AG20443 (cell line): Measurements from ENCODE around the gene HLTF.
"Not testable (repeated sequence)": the region's sequence is repeated elsewhere in the genome, so short reads cannot be mapped to it uniquely, and the experiment has no call there.

Experiments used
- DNase-seq: peaks from one replicate; pipeline ENCODE4 v3.0.0; 2012; ENCODE audit warnings: low spot score, mixed read lengths

The HLTF gene, protein sequence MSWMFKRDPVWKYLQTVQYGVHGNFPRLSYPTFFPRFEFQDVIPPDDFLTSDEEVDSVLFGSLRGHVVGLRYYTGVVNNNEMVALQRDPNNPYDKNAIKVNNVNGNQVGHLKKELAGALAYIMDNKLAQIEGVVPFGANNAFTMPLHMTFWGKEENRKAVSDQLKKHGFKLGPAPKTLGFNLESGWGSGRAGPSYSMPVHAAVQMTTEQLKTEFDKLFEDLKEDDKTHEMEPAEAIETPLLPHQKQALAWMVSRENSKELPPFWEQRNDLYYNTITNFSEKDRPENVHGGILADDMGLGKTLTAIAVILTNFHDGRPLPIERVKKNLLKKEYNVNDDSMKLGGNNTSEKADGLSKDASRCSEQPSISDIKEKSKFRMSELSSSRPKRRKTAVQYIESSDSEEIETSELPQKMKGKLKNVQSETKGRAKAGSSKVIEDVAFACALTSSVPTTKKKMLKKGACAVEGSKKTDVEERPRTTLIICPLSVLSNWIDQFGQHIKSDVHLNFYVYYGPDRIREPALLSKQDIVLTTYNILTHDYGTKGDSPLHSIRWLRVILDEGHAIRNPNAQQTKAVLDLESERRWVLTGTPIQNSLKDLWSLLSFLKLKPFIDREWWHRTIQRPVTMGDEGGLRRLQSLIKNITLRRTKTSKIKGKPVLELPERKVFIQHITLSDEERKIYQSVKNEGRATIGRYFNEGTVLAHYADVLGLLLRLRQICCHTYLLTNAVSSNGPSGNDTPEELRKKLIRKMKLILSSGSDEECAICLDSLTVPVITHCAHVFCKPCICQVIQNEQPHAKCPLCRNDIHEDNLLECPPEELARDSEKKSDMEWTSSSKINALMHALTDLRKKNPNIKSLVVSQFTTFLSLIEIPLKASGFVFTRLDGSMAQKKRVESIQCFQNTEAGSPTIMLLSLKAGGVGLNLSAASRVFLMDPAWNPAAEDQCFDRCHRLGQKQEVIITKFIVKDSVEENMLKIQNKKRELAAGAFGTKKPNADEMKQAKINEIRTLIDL

DNA sequence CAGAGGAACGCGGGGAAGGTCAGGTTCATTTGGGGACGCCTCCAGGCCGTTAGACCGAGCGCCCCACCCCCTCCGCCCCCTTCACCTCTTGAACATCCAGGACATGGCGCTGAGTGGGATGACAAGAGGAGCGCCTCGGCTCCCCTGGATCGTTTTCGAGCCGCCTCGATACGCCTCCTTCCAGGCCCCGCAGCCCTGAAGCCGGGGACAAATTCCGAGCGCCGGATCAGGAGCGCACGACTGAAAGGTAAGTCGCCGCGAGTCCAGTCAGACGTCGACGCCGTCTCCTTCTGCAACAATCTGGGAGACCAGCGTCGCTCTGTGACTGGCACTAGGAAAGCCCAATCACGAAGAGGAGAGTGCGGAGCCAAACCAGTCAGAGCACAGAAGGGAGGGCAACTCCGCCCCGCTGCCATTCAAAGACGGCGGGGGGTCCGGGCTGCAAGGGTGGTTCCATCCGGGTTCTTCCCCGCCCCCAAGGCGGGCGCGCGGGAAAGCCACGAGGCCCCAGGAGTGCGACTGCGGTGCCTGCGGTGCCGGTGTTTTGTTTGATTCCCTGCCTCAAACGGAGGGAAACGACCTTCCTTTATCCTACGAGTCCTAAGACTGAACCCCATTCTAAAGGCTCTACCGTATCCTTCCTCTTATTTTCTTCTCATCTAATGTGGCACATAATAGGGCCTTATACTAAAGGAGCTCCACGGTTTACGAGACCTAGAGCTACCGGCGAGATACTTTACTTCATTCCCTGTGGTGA lies at the start of gene HLTF:
Gene HLTF (minus strand): TSS at position 302 of the 757 bp plus-strand sequence. CDS start 197 bp downstream, at position 105.
- DNase-seq: peak; percentile 98

DNA sequence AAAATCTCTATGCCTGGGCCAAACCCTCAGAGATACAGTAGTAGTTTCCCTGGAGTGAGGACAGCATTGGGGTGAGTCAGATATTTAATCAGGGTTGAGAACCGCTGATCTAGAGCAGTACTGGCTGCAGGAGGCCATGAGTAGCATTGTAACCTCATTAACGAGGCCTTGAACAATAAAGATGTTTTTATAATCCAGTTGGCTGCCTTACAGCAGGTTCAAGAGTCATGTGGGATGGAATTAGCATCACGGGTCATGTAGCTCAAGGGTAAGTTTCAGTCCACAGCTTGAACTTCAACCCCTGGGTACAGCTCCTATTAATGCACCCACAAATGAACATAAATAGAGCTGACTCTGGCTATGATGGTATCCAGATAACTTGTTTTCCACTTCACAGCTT lies 48.2 kb upstream of the HLTF start:
- peak; percentile 27 for DNase-seq

DNA sequence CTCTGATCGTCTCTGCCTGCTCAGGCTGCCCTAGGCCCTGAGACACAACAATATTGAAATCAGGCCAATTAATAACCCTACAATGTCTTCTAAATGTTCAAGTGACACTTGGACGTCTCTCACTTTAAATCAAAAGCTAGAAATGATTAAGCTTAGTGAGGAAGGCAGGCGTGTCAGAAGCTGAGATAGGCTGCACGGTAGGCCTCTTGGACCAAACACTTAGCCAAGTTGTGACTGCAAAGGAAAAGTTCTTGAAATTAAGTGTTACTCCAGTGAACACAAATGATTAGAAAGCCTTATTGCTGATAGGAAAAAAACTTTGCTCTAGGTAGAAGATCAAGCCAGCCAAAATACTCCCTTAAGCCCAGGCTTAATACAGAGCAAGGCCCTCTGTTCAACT lies 45.3 kb upstream of the HLTF start:
- DNase-seq: no peak

DNA sequence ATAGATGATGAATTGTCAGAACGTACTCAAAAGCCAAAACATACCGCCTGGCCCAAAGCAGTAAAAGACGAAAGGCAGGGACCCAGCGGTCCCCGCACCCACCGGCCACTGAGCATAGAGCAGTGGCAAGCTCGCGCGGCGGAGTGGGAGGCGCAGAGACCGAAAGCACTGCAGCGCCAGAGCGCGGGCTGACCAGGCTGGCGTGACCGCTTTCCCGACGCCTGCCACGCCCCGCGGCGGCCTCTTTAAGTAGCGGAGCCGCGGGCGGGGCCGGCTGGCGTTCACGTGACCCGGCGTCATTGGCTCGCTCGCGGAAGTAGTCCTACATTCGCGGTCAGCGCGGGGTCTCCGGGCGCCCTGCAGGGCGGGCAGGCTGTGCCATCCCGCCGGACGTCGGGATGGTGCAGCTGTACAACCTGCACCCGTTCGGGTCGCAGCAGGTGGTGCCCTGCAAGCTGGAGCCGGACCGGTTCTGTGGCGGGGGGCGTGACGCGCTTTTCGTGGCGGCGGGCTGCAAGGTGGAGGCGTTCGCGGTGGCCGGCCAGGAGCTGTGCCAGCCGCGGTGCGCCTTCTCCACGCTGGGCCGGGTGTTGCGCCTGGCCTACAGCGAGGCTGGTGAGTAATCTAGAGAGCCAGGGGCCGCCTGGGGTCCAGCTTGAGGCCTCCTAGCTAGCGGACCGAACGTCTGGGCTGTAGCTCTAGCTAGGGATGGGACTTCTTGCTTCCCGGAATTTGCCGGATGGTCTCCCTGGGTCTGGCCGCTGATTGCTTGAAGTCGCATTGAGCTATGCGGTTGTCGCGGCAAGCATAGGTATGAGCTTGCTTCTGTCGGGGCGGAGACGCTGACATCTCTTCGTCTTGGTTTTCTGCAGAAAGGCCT lies 43.2 kb upstream of the HLTF start, which contains the start of gene HPS3:
Gene HPS3 (plus strand): TSS at position 313 of the 880 bp plus-strand sequence. CDS start 86 bp downstream, at position 399.
- peak; percentile 97 for DNase-seq

DNA sequence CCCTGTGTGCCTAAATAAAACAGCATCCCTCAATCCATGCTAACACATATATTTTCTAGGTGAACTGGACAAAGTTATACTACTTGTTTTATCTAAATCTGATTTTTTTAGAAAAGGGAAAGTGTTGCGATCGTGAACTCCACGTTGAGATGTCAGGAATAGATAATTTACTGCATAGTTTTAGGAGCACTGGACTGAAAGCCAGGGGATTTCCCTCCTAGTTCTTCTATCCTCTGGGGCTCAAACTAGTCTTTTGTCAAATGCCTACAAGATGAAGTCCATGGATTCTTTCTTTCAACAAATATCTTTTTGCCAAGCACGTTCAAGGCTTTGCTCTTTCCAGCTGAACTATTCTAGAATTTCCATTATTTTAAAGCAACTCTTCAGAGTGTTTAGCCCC lies 42.5 kb upstream of the HLTF start:
- DNase-seq: no peak

DNA sequence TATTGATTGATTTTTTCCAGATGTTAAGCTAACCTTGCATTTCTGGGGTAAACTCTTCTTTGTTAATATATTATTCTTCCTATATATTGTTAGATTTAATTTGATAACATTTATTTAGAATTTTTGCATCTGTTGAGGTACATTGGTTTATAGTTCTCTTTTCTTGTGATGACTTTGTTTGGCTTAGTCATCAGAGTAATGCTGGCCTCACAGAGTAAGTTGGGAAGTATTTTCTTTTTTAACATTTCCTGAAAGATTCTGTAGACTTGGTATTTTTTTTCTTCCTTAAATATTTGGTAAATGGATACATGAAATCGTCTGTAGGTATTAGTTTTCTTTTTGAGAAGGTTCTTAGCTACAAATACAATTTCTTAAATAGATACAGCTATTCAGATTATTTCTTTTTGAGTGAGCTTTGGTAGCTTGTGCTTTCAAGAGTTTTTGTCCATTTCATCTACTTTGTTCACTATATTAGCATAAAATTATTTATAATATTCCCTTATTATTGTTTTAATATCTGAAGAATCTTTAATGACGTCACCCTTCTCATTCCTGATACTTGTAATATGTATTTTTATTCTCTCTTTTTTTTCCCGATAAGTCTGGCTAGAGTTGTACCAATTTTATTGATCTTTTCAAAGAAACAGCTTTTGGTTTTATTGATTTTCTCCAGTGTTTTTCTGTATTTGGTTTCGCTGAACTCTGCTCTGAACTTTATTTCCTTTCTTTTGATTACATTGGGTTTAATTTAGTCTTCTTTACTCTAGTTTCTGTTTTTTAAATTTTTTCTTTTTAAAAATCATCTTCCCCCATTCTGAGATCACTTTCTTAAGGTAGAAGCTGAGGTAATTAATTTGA lies 36.6 kb upstream of the HLTF start:
- DNase-seq: no peak

DNA sequence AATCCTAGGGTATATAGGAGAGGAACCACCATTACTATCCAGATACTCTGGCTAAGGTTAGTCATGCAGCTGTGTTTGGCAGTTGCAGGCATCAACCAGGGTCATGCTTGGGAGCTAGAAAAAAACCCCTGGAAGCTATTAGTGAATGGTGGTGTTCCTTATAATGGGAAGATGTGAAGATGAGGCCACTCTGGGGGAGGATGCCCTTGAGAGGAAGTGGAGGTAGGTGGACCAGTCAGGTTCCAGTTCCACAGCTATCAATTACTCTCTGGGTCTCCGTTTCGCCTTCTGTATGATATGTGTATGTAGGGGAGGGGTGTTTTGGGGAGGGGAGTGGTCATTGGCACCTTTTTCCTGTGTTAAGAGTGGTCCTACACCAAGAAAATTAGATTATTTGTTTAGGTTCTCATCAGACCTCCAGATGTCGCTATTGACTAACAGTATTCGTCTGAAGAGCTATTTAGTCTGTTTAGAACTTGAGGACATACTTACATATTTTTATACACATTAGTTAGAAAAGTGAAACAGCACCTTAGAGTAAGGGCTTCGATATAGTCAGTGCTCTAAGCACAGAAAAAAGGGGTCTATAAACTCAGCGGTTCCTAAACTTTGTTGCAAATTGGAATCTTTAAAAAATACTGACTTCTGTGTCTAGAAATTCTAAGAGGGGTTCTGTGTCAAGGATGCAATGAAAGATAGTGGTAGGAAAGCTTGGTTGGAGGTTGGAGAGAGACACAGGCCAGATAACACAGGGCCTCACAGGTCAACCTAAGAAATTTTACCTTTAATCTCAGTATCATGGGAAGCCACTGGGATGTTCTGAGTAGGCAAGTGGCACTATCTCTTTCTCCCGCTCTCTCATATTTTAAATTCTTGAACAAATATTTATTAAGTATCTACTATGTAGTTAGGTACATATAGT lies 34.0 kb upstream of the HLTF start:
- peak; percentile 65 for DNase-seq

DNA sequence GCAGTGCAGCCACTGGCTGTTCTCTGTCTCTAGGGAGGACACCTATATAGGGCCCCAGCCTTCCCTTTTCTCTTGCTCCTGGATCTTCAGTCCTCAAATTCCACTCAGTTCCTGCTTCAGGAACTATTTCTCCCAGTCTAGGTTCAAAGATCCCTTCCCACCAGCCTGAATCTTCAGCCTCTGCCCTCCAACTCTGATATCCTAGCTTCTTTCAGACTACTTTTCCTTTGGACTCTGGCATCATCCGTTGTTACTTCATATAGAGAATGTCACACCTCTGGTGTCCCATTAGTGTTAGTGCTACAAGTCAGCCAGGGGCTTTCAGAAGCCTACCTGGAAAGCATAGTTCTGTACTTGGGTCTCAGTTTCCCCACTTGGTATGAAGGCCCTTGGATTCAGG lies 33.1 kb upstream of the HLTF start:
- DNase-seq: no peak

DNA sequence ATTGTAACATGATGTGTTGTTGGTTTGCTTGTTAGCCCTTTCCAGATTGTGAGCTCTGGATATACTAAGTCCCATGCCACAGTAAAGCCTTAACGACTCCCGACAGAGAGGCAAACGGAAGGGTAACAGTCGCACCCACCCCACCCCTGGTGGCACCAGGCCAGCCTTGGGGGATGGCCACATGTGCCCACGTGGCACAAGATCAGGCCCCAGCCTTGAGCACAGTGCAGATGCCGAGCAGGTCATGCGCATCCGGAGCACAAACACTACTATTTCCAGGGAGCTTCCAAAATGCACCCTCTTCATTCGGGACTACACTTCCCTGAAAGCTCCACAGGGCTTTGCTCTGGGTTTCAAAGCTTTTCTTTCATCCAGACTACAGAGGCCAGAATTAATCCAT lies 32.4 kb upstream of the HLTF start:
- DNase-seq: no peak

DNA sequence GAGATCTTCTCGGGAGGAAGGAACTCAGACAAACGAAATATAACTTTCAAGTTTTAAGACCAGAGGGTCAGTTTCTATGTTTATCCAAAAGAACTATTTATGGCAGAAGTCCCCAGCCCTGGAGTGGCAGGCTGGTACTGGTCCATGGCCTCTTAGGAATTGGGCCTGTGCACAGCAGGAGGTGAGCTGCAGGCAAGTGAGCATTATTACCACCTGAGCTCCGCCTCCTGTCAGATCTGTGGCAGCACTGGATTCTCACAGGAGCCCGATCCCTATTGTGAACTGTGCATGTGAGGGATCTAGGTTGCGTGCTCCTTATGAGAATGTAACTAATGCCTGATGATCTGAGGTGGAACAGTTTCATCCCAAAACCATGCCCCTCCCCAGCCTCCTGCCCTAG lies 28.8 kb upstream of the HLTF start:
- DNase-seq: no peak

DNA sequence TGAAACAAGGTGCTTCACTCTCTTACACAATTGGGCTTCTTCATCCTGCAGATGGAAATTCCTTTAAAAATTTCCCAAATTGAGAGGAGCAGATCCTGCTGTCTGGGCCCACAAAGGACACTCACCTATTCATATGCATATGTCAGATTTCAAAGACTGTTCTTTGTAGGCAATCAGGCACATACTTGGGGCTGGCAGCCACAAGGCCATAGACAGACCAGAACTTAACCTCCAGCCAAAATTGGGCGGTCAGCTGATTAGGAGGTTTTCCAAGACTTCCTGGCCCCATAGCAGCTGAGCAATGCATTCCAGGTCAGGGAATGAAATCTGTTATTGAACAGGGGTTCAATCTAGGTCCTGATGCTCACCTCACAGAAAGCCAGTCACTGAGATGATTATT lies 28.1 kb upstream of the HLTF start:
- DNase-seq: peak; percentile 30

DNA sequence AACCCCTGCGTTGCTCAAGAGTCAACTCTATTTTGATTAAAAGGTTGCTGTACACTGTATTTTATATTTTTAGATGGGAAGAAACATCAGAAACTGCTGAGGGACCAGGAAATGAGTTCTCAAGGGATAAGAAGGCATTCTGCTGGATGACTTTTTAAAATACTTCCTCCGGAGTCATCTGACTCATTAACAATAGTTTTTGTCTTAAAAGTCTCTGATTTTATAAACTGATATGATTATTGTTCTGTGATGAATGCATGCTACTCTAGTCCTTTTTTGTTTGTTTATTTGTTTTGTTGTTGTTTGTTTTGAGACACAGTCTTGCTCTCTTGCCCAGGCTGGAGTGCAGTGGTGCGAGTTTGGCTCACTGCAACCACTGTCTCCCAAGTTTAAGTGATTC lies 18.2 kb upstream of the HLTF start:
- no peak for DNase-seq

DNA sequence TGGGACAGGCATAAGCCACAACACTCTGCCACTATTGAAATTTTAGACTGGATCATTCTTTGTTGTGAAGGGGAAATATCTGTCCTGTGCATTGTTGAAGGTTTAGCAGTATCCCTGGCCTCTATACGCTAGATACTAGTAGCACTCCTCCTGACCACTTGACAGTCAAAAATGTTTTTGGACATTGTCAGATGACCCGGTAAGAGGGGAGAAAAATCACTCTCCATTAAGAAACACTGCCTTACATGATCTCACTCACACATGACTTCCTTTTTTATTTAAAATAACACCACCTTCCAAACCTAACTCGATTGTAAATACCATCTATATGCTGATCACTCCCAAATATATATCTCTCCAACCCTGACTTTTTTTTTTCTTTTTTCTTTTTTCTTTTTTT lies 15.3 kb upstream of the HLTF start:
- no peak for DNase-seq

DNA sequence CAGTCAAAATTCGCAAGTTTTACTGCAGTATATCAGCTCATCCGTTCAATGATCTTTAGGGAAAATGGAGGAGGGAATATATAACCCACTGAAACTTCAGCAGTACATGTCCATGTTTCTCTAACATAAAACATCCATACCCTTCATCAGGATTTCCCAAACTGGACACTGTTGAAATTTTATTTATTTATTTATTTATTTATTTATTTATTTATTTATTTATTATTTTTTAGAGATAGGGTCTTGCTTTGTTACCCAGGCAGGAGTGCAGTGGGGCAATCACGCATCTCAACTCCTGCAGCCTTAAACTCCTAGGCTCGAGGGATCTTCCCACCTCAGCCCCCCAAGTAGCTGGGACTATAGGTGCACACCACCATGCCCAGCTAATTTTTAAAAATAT lies 14.8 kb upstream of the HLTF start:
- DNase-seq: no peak

DNA sequence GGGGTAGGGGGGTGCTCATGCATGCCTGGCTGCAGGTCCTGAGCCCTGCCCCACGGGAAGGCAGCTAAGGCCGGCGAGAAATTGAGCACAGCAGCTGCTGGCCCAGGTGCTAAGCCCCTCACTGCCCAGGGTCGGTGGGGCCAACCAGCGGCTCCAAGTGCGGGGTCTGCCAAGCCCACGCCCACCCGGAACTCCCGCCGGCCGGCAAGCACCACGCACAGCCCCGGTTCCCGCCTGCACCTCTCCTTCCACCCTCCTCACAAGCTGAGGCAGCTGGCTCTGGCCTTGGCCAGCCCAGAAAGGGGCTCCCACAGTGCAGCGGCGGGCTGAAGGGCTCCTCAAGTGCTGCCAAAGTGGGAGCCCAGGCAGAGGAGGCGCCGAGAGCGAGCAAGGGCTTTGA lies 11.7 kb upstream of the HLTF start:
- not testable (repeated sequence) for DNase-seq

DNA sequence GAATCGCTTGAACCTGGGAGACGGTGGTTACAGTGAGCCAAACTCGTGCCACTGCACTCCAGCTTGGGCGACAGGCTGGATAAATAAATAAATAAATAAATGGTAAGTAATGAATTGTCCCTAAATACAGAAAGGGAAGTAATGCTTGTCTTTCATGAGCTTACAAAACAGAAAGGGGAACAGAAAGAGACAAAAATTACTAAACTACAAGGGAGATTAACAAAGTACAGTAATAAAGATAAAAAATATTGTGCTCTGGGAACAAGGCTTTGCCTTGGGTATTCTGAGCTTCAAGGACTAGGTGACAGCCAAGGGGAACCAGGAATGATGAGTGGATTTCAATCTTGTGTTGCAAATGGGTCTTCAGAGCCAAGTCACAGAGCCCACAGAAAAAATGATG lies 9.2 kb upstream of the HLTF start:
- no peak for DNase-seq

DNA sequence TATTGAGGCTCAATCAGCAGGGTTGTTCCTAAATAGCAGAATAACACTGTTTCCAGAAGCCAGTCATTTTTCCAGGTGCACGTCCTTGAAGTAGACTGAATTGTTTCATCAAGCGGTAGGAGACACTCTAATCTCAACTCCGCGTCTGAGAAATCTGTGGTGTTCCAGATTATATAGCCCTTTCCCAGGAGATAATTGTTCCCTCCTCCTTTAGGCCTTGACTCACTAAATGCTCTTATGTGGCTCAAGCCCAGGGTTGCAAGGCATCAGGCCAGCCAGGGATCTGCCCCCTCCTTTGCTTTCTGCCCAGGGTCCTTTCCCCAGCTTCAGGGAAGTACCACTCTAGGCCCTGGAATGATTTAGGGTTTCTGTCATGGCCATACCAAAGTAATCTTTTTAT lies 5.7 kb upstream of the HLTF start:
- DNase-seq: no peak

DNA sequence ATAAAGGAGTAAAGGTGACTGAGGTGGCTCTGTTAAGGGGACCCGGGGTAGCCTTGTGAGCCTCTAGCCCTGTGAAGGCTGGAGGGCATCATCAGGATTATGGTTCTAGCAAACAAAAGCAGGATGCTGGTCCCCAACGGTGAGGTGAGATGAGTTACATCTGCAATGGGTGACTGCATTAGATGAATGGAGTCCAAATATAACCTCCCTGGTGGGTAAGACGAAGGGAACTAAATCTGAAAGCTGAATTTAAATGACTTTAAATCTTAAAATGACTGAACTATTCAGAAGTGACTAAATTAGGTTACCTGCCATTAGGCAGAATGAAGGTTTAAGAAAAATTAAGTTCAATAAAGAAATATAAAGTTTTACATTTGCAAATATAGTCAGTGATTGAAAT lies 4.6 kb upstream of the HLTF start:
- DNase-seq: no peak

DNA sequence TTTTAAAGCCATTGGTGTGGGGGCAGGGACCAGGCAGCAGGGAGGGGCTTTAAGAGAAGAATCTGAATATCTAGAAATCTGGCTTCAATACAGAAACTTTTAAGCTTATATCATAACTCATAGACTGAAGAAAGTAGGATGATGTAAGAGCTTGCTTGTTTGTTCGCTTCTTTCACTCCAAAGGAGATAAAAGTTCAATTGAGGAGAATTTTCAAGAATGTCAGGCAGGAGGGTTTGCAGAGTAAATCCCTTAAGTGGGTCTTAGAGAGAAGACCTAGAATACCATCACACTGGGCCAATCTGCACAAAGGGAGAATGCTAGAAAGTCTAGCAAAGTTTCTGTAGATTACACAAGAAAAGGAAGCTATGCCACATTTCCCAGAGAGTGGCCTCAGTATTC lies 4.1 kb upstream of the HLTF start:
- DNase-seq: no peak
